H9 (cell line): ENCODE results near the gene CREB5. TPM values are rescaled to one million over a fixed set of nuclear protein-coding genes. Genes with fewer than 3 reads are reported as not detected.

Experiments
- DNase-seq: peaks from one replicate; pipeline ENCODE4 v3.0.0-alpha.2; 2017
- H2AFZ ChIP-seq: one replicate; pipeline ENCODE4 v1.6.1; 2013; ENCODE audit warnings: mild to moderate bottlenecking, low read length, control low read depth, moderate library complexity
- H2AK5ac ChIP-seq: 2 replicates; pipeline ENCODE4 v1.6.1; 2013; ENCODE audit warnings: low read length, control low read depth, mixed read lengths; ENCODE audit not compliant: insufficient read length
- H2BK120ac ChIP-seq: one replicate; pipeline ENCODE4 v1.6.1; 2013; ENCODE audit warnings: low read depth, mild to moderate bottlenecking, low read length, control low read depth, inconsistent platforms; ENCODE audit not compliant: poor library complexity, severe bottlenecking
- H2BK12ac ChIP-seq: 2 replicates; pipeline ENCODE4 v1.6.1; 2013; ENCODE audit warnings: low read length, control low read depth, mixed read lengths, low read depth; ENCODE audit not compliant: insufficient read length
- H2BK15ac ChIP-seq: 2 replicates; pipeline ENCODE4 v1.6.1; 2013; ENCODE audit warnings: low read depth, low read length, control low read depth
- H2BK20ac ChIP-seq: one replicate; pipeline ENCODE4 v1.6.1; 2013; ENCODE audit warnings: low read depth, mild to moderate bottlenecking, low read length, control low read depth, inconsistent platforms; ENCODE audit not compliant: poor library complexity, severe bottlenecking
- H2BK5ac ChIP-seq: 2 replicates; pipeline ENCODE4 v1.6.1; 2013; ENCODE audit warnings: low read length, control low read depth, mixed read lengths; ENCODE audit not compliant: insufficient read length
- H3K14ac ChIP-seq: 2 replicates; pipeline ENCODE4 v1.6.1; 2013; ENCODE audit warnings: low read length, control low read depth; ENCODE audit not compliant: insufficient read depth
- H3K18ac ChIP-seq: 2 replicates; pipeline ENCODE4 v1.6.1; 2013; ENCODE audit warnings: low read depth, mild to moderate bottlenecking, mixed read lengths, low read length, control low read depth; ENCODE audit not compliant: insufficient read length
- H3K23ac ChIP-seq: 2 replicates; pipeline ENCODE4 v1.6.1; 2013; ENCODE audit warnings: low read length, control low read depth, mixed read lengths, low read depth; ENCODE audit not compliant: insufficient read length
- H3K23me2 ChIP-seq: 2 replicates; pipeline ENCODE4 v1.6.1; 2013; ENCODE audit warnings: low read depth, mild to moderate bottlenecking, mixed read lengths, low read length, control low read depth; ENCODE audit not compliant: insufficient read length, poor library complexity, severe bottlenecking
- H3K27ac ChIP-seq: 2 replicates; pipeline ENCODE4 v1.5.1; 2013; ENCODE audit warnings: low read length, control low read depth, mixed read lengths, low read depth; ENCODE audit not compliant: insufficient read length
- H3K27me3 ChIP-seq: 2 replicates; pipeline ENCODE4 v1.6.1; 2013; ENCODE audit warnings: low read length, control low read depth, inconsistent platforms; ENCODE audit not compliant: insufficient read depth
- H3K4ac ChIP-seq: 2 replicates; pipeline ENCODE4 v1.6.1; 2013; ENCODE audit warnings: low read depth, mild to moderate bottlenecking, control low read depth, inconsistent platforms, low read length, moderate library complexity
- H3K4me1 ChIP-seq: 2 replicates; pipeline ENCODE4 v1.6.1; 2013; ENCODE audit warnings: low read length, control low read depth, inconsistent platforms; ENCODE audit not compliant: insufficient read depth
- H3K4me2 ChIP-seq: 2 replicates; pipeline ENCODE4 v1.6.1; 2013; ENCODE audit warnings: low read length, control low read depth, mixed read lengths; ENCODE audit not compliant: insufficient read length, insufficient read depth
- H3K56ac ChIP-seq: 2 replicates; pipeline ENCODE4 v1.6.1; 2013; ENCODE audit warnings: low read depth, mild to moderate bottlenecking, mixed read lengths, low read length, control low read depth; ENCODE audit not compliant: insufficient read length
- H3K79me1 ChIP-seq: 2 replicates; pipeline ENCODE4 v1.6.1; 2013; ENCODE audit warnings: low read depth, mild to moderate bottlenecking, moderate library complexity, low read length, control low read depth, inconsistent platforms; ENCODE audit not compliant: insufficient read depth, poor library complexity, severe bottlenecking
- H3K79me2 ChIP-seq: 2 replicates; pipeline ENCODE4 v1.6.1; 2013; ENCODE audit warnings: low read length, control low read depth, inconsistent platforms; ENCODE audit not compliant: insufficient read depth
- H3K9ac ChIP-seq: 2 replicates; pipeline ENCODE4 v1.6.1; 2013; ENCODE audit warnings: low read length, control low read depth, mixed read lengths; ENCODE audit not compliant: insufficient read length; ENCODE audit errors: extremely low read depth
- H3K9me3 ChIP-seq: one replicate; pipeline ENCODE4 v1.6.1; 2013; ENCODE audit warnings: low read depth, low read length, inconsistent platforms; ENCODE audit not compliant: control insufficient read depth
- H3T11ph ChIP-seq: one replicate; pipeline ENCODE4 v1.6.1; 2013; ENCODE audit warnings: mild to moderate bottlenecking, low read length, control low read depth, inconsistent platforms
- H4K20me1 ChIP-seq: one replicate; pipeline ENCODE4 v1.6.1; 2013; ENCODE audit not compliant: control insufficient read depth, insufficient read length, insufficient read depth
- H4K5ac ChIP-seq: 2 replicates; pipeline ENCODE4 v1.6.1; 2013; ENCODE audit warnings: low read depth, mild to moderate bottlenecking, mixed read lengths, low read length, control low read depth; ENCODE audit not compliant: insufficient read length
- H4K8ac ChIP-seq: replicated peaks from 2 replicates; pipeline ENCODE4 v1.6.1; 2013; ENCODE audit warnings: low read length, control low read depth, mixed read lengths, low read depth; ENCODE audit not compliant: insufficient read length
- H4K91ac ChIP-seq: 2 replicates; pipeline ENCODE4 v1.6.1; 2013; ENCODE audit warnings: low read depth, mild to moderate bottlenecking, moderate library complexity, mixed read lengths, low read length, control low read depth; ENCODE audit not compliant: insufficient read length
- H3K27ac Mint-ChIP-seq, 3 experiments: 2 replicates in 2 of 3; 3 replicates in 1 of 3; pipeline ENCODE4 v1.8.0; 2020 to 2021; ENCODE audit warnings: mixed read lengths in 3 of 3, mild to moderate bottlenecking in 1 of 3, moderate library complexity in 1 of 3
- H3K27me3 Mint-ChIP-seq: 2 replicates; pipeline ENCODE4 v1.8.0; 2021; ENCODE audit warnings: low read depth, mild to moderate bottlenecking, moderate library complexity, mixed read lengths
- H3K36me3 Mint-ChIP-seq, 3 experiments: 2 replicates in 2 of 3; 3 replicates in 1 of 3; pipeline ENCODE4 v1.8.0; 2020 to 2021; ENCODE audit warnings: low read depth in 3 of 3, mixed read lengths in 3 of 3; ENCODE audit not compliant: insufficient read depth in 1 of 3
- H3K4me1 Mint-ChIP-seq, 2 experiments: 2 replicates each; pipeline ENCODE4 v1.8.0; 2020; ENCODE audit warnings: mixed read lengths in 2 of 2
- H3K4me3 Mint-ChIP-seq, 2 experiments: 2 replicates in 1 of 2; 3 replicates in 1 of 2; pipeline ENCODE4 v1.8.0; 2020 to 2021; ENCODE audit warnings: mild to moderate bottlenecking in 2 of 2, mixed read lengths in 2 of 2, moderate library complexity in 1 of 2
- H3K9me3 Mint-ChIP-seq, 2 experiments: 2 replicates in 1 of 2; 3 replicates in 1 of 2; pipeline ENCODE4 v1.8.0; 2020; ENCODE audit warnings: mild to moderate bottlenecking in 2 of 2, mixed read lengths in 2 of 2, moderate library complexity in 1 of 2
- CTCF ChIP-seq: fragments of 200-600 bp; sonication (generic); conservative IDR thresholded peaks from 3 replicates; pipeline ENCODE4 v1.8.0; 2021; ENCODE audit warnings: antibody characterized with exemption, mild to moderate bottlenecking
- WGBS: extraction: QIAGEN DNeasy Blood & Tissue Kit; methylation state at CpG from one replicate; pipeline ENCODE4 v1.1.7; 2013; ENCODE audit warnings: missing lambda C conversion rate, low lambda C conversion rate, mixed read lengths; ENCODE audit not compliant: insufficient read length; ENCODE audit errors: extremely low coverage; 5-methylcytosine and 5-hydroxymethylcytosine counted together
- total RNA-seq: library from RNA; stranded (reverse); gene quantifications from 2 replicates; pipeline ENCODE4 v1.2.1, GENCODE V29; 2021

The CREB5 gene
- total RNA-seq, 1 experiment from 2014 or later, result 4.0 TPM

GRCh38 chr7:28582226-28582625 is 169.9 kb downstream of the CREB5 start:
- Histone ChIP-seq H2BK5ac (no peak overlapping the region), H4K5ac (no peak overlapping the region), H3K79me2 (no peaks in the 10 kb centered on the region), H3K4me2 (no peak overlapping the region), H3K9ac (no peak overlapping the region), H3K9me3 (no peaks in the 10 kb centered on the region), H2BK15ac (no peak overlapping the region), H3K27ac (no peak overlapping the region), H2BK12ac (no peak overlapping the region), H2BK120ac (no peak overlapping the region), H2AK5ac (no peak overlapping the region), H2AFZ (no peak overlapping the region), H3K14ac (no peak overlapping the region), H3K27me3 (no peaks in the 10 kb centered on the region), H3T11ph (no peak overlapping the region), H3K4me1 (no peaks in the 10 kb centered on the region), H4K91ac (no peak overlapping the region), H3K56ac (no peak overlapping the region), H3K23ac (no peak overlapping the region), H2BK20ac (no peak overlapping the region), H3K23me2 (no peaks in the 10 kb centered on the region), H3K79me1 (no peaks in the 10 kb centered on the region), H3K4ac (no peak overlapping the region), H4K20me1 (no peaks in the 10 kb centered on the region), H3K18ac (no peak overlapping the region), H4K8ac (no peak overlapping the region)
- Mint-ChIP-seq H3K27ac (no peak overlapping the region), H3K27me3 (no peaks in the 10 kb centered on the region), H3K4me1 (no peaks in the 10 kb centered on the region), H3K36me3 (no peaks in the 10 kb centered on the region), H3K9me3 (no peaks in the 10 kb centered on the region; a peak in 1 of 5 replicates), H3K4me3 (no peak overlapping the region)
- WGBS, result no CpG with 5 or more reads among the region's 4 CpGs
- DNase-seq, result no peak
- no peak for TF ChIP-seq CTCF
